ENCODE results near the gene DPH6. TPM values are rescaled to one million over a fixed set of nuclear protein-coding genes. Genes with fewer than 3 reads are reported as not detected.

The DPH6 gene
- total RNA-seq, 2 donors from 2014 or later = 29.8 to 35.6 TPM

DNA sequence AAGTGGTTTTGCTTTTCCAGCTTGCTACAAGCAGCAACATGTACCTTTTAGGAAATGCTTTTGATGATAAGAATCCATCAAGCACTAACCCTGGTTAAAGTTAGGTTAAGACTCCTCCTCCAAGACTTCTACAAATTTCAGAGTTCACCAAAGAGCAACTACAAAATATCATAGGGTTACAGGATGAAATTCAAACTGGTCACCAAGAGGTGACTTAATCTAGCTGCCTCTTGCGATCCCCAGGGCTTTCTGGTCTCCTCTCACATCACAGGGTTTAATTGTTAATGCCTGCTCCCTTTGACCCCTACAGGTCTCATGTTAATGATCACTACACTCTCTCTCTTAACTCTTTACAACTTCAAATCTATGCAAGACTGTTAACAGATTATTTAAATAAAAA is 66.5 kb downstream of the DPH6 start:
- Histone ChIP-seq H3K36me3 (ENCODE audit: control insufficient read depth, insufficient read depth, low read length) (no peaks in the 10 kb centered on the region), H3K9me3 (ENCODE audit: control insufficient read depth, low read length) (peaks cover 13% of the 10 kb centered on the region), H3K4me1 (ENCODE audit: control insufficient read depth, insufficient read depth, low read length) (no peaks in the 10 kb centered on the region), H3K4me3 (ENCODE audit: low read length) (no peak overlapping the region), H3K9ac (ENCODE audit: extremely low read depth, low read length, poor library complexity, severe bottlenecking) (no peak overlapping the region), H3K27ac (ENCODE audit: low read depth, low read length) (no peak overlapping the region), H3K27me3 (ENCODE audit: control insufficient read depth, insufficient read depth, low read length, poor library complexity, severe bottlenecking) (no peaks in the 10 kb centered on the region)
- 44% methylated on average over 1 of the region's 1 CpG; no CpG with 5 or more reads in 1 of the 2 experiments for WGBS, 2 experiments (ENCODE audit: insufficient coverage in 1 of 2, insufficient read length in 1 of 2)
- no peak overlapping the region for H3K4me3 Mint-ChIP-seq
- H3K27ac Mint-ChIP-seq = no peak overlapping the region
- peaks cover 9% of the 10 kb centered on the region for H3K36me3 Mint-ChIP-seq (ENCODE audit: low read depth)
- TF ChIP-seq, protein P1, sequence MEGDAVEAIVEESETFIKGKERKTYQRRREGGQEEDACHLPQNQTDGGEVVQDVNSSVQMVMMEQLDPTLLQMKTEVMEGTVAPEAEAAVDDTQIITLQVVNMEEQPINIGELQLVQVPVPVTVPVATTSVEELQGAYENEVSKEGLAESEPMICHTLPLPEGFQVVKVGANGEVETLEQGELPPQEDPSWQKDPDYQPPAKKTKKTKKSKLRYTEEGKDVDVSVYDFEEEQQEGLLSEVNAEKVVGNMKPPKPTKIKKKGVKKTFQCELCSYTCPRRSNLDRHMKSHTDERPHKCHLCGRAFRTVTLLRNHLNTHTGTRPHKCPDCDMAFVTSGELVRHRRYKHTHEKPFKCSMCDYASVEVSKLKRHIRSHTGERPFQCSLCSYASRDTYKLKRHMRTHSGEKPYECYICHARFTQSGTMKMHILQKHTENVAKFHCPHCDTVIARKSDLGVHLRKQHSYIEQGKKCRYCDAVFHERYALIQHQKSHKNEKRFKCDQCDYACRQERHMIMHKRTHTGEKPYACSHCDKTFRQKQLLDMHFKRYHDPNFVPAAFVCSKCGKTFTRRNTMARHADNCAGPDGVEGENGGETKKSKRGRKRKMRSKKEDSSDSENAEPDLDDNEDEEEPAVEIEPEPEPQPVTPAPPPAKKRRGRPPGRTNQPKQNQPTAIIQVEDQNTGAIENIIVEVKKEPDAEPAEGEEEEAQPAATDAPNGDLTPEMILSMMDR (conservative IDR thresholded peaks at IDR 0.05) = no peak
- peaks cover 6% of the 10 kb centered on the region for H3K4me1 Mint-ChIP-seq
- peaks cover 10% of the 10 kb centered on the region for H3K9me3 Mint-ChIP-seq
- no peaks in the 10 kb centered on the region for H3K27me3 Mint-ChIP-seq (ENCODE audit: insufficient read depth)
- peak; percentile 47 for DNase-seq

DNA sequence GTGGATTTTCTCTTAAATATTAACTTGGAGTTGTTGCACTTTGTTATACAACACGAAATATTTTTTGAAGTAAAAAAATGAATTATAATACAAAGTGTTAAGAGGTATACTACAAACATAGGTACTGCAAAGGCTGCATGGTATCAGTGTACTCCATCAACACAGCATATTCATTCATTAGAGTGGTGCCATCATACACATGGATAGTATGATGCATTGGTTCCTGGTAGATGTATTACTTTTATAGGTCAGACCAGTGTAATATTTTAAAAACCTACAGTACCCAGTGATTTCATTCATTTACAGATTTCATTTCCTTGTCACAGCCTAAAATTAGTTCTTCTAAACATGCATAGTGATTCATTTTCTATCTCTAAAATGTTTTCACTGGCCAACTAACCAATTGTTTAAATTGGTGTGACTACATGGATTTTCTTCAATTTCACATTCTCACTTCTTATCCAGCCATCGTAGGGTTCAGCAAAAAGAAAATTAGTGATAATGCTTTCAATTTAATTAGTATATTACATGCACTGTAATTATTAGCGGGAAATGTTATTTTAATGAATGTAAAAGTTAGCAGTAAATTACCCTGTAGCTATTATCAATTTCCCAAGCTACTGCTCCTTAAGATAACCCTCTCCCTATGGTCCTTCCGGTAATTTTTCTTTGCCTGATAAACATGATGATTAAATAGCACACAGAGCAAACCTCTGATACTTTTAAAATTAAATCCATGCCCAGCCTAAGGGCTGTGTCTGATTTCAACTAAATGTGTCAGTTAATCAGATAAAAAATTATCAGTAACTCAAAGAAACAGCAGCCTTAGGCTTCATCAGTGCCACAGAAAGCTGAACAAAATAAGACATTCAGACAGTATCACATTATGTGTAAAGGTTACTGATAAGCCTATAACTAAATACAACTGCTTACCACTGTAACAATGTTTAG is 68.4 kb downstream of the DPH6 start:
- no peaks in the 10 kb centered on the region for H3K36me3 ChIP-seq (ENCODE audit: control insufficient read depth, insufficient read depth, low read length)
- Mint-ChIP-seq H3K27ac (no peak overlapping the region), H3K36me3 (ENCODE audit: low read depth) (no peaks in the 10 kb centered on the region), H3K4me1 (peaks cover 6% of the 10 kb centered on the region), H3K4me3 (no peak overlapping the region), H3K27me3 (ENCODE audit: insufficient read depth) (no peaks in the 10 kb centered on the region), H3K9me3 (peaks cover 2% of the 10 kb centered on the region)
- H3K9me3 ChIP-seq (ENCODE audit: control insufficient read depth, low read length) = no peaks in the 10 kb centered on the region
- no peaks in the 10 kb centered on the region for H3K4me1 ChIP-seq (ENCODE audit: control insufficient read depth, insufficient read depth, low read length)
- H3K4me3 ChIP-seq (ENCODE audit: low read length) = no peak overlapping the region
- no peaks in the 10 kb centered on the region for H3K27me3 ChIP-seq (ENCODE audit: control insufficient read depth, insufficient read depth, low read length, poor library complexity, severe bottlenecking)
- no peak for DNase-seq
- TF ChIP-seq, protein P1 (conservative IDR thresholded peaks at IDR 0.05) = no peak
- H3K9ac ChIP-seq (ENCODE audit: extremely low read depth, low read length, poor library complexity, severe bottlenecking) = no peak overlapping the region
- WGBS, 2 experiments (ENCODE audit: insufficient coverage in 1 of 2, insufficient read length in 1 of 2) = 95 to 100% methylated on average over 1 to 2 of the region's 4 CpGs
- H3K27ac ChIP-seq (ENCODE audit: low read depth, low read length) = no peak overlapping the region

DNA sequence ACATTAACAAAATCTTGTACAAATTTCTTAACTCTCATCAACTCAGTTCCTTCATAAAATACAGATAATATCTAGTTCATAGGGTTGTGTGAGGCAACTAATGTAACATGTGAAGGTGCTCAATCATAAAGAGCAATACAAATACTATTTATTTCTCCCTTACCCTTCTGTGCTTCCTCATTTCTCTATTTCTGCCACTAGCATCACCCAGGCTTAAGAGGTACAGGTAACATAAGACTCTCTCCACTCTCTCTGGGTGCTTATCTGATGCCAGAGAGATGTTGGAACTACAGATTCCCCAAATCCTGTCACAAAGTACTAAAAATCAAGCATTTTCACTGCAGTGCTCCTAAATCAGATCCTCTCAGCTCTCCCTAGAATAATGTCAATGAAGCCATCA is 74.9 kb downstream of the DPH6 start:
- Histone ChIP-seq H3K4me1 (ENCODE audit: control insufficient read depth, insufficient read depth, low read length) (no peaks in the 10 kb centered on the region), H3K27ac (ENCODE audit: low read depth, low read length) (no peak overlapping the region), H3K9ac (ENCODE audit: extremely low read depth, low read length, poor library complexity, severe bottlenecking) (no peak overlapping the region), H3K27me3 (ENCODE audit: control insufficient read depth, insufficient read depth, low read length, poor library complexity, severe bottlenecking) (no peaks in the 10 kb centered on the region), H3K36me3 (ENCODE audit: control insufficient read depth, insufficient read depth, low read length) (no peaks in the 10 kb centered on the region), H3K4me3 (ENCODE audit: low read length) (no peak overlapping the region), H3K9me3 (ENCODE audit: control insufficient read depth, low read length) (no peaks in the 10 kb centered on the region)
- TF ChIP-seq, protein P1 (conservative IDR thresholded peaks at IDR 0.05) = no peak
- DNase-seq = no peak
- no peaks in the 10 kb centered on the region for H3K27me3 Mint-ChIP-seq (ENCODE audit: insufficient read depth)
- H3K4me3 Mint-ChIP-seq = no peak overlapping the region
- H3K9me3 Mint-ChIP-seq = no peaks in the 10 kb centered on the region
- H3K27ac Mint-ChIP-seq = no peak overlapping the region
- H3K36me3 Mint-ChIP-seq (ENCODE audit: low read depth) = no peaks in the 10 kb centered on the region
- no peaks in the 10 kb centered on the region for H3K4me1 Mint-ChIP-seq
